GM19372 (cell line): Measurements from ENCODE around the gene DBR1.

Experiments used
- ATAC-seq: cut with Tn5 transposase; IDR thresholded peaks from one replicate; pipeline ENCODE4 v1.9.1; 2021; ENCODE audit warnings: mild to moderate bottlenecking, low read depth, moderate library complexity; ENCODE audit not compliant: unreplicated experiment

The DBR1 gene

DNA sequence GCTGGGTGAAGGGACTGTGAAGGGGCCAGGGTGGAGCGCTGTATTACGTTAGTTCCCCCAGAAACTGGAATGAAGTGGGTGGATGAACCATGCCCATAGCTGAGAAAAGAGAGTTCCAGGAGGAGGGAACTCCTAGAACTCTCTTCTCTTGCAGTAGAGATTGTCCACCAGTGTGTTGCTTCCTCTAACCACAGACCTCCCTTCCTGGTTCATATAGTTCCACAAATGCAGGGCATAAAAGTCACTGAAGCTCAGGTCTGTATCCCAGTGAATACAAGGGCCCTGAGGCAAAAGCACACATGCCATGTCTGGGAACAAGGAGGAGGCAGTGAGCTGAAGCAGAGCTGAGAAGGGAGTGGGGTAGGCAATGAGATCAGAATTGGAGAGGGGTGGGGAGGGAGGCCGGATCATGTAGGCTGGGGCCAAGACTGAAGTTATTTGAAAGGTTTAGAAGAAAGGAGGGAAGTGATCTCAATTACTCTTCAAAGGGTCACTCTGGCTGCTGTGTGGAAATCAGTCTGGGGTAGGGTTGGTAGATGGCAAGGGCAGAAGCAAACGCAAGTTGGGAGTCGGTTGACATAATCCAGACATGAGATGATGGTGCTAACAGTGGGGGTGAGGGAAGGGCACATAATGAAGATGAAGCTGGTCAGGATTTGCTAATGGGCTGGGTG, 49.0 kb downstream of the DBR1 start:
- ATAC-seq = no peak

- ATAC-seq = no peak
These were observed 49.9 kb downstream of the DBR1 start for GRCh38 chr3:138124706-138125355.

DNA sequence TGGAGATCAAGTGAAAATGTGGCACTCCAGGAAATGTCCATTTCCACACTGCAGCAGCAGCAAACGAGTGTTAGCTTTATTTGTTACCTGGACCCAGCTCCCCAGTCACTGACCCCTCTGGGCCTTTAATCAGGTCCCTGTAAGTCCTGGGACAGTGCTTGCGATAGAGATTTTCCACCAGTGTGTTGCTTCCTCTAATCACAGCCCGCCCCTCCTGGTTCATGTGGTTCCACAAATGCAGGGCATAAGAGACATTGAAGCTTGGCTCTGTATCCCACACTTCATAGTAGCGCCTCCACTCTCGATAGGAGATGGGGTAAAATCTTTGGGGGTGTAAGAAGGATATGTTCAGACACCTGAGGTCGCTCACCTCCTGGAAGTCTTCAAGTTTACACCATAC, 50.5 kb downstream of the DBR1 start:
- no peak for ATAC-seq

DNA sequence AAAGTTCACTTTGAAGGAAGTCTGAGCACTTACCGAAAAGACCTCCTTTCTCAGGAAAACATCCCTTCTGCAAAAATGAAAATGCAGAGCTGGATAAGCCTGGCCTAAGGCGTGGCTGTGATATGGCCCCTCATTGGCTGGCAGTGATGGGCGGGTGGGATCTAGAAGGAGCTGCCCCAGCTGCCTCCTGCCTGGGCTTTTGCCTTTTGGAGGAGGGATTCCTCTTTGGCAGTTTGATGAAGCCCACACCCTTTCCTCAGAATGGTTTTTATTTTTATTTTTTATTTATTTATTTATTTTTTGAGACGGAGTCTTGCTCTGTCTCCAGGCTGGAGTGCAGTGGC, 55.3 kb downstream of the DBR1 start:
- ATAC-seq = no peak

DNA sequence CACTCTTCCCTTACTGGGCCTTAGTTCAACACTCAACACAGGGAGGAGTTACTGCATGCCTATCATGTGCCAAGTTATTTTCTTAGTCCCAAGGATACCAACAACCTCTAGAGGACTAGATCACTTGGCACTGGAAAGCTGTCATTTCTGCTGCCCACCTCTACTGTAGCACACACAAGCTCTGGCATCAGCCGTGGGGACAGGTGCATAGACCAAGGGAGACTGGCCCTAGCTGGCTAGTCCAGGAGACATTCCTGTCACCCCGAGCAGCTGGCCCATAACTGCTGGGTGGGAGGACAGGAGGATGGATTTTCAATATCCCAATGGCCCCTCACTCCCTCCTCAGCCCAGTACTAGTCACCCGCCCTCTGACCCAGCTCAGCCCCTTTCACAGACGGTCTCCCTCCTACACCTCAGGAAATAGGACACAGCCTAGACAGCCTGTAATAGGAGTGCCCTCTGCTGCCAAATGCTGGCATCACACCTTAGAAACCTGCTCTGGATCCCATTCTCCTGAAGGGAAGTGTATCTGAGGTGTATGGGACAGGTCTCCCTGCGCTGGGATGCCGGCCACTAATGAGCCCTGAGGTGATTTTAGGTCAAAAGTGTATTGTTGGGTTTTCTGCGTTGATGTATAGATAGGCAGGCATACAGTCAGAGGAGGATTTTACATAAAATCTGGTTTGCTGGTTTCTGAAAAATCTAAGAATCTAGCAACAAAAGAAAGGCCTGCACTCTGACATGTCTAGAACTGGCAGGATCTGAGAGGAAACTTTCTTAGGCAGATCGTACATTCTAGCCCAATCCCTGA, 55.9 kb downstream of the DBR1 start:
- no peak for ATAC-seq

DNA sequence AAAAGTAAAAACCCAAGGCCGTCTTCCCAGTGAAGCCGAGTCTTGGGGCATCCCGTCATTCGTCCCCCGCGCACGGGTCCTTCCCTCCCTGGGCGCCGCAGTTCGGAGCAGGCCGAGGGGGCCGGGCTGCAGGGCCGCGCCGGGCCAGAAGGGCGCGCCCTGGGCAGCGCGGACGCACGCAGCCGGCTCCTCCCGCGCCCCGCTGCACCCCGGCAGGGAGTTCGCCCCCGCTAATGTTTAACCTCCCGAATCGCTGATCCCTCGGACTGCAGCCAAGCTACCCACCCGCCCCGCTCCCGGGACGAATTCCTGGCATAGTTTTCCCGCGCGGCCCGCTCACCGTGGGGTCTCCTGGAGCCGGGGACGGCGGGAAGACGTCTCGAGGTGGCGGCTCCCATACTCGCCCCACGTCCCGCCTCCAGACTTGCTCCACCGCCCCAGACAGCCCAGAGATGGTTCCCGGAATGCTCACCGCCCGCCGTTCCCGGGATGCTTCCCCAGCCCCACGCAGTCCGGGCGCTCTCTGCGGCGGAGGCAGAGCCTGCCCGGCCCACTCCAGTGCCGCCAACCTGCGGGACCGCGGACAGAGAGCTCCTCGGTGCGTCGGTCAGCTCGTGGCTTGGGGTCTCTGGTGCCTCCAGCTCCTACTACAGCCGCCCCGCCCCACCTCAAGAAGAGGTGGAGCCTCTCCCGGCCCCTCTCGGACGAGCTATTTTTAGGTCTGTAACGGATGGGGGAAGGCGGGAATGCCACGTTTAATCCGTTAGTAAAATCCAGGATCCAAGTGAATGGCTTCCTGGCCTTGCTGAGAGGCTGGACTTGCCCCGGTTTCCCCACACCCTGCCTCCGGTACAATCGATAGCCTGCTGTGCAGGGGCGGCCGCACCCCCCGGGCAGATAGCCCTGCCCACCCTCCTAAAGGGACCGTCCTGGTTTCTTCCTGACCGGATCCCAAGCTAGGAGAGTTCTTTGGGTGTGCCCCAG, 59.4 kb downstream of the DBR1 start, which contains the start of gene DZIP1L:
TSS of gene DZIP1L (minus strand) at position 621 of the 984 bp plus-strand sequence. CDS start 11,637 bp downstream, outside the sequence.
- peak; percentile 86 for ATAC-seq

DNA sequence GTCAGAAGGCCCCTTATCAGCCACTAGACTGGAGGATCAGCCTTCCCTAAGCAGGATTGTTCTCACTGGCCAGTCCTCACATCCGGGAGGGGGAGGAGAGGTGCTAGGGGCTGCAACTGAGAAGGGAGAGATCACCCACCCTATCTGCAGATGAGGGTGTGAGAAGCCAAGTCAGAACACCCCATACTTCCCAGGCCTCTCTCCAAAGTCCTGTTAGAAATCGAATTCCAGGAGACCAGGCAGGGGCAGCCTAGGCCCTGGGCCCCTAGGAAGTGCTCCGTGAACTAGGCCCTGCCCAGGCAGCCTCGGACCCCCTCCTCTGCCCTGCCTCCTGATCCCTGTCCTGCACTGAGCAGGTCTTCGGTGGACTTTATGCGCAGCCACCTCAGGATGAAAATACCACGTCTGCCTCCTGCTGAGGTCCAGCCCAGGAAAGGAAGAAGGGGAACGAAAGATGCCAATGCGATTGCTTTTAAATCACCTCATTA, 60.2 kb downstream of the DBR1 start:
- ATAC-seq = no peak

GRCh38 chr3:138113326-138113725, 61.4 kb downstream of the DBR1 start:
- no peak for ATAC-seq

DNA sequence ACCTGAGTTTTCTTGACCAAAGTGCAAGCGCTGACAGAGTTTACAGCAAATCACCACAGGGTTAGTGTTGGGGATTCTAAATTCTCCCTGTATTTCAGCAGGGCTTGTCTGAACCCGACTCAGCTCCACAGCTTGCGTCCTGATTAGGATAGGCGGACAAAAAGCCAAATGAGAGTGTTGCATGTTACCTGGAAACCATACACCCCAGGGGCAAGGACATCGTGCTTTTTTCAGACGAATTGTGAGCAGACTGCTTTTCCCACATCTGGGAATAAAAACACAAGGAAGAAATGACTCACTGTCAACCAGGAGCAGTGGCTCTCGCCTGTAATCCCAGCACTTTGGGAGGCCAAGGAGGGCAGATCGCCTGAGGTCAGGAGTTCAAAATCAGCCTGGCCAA, 62.4 kb downstream of the DBR1 start:
- no peak for ATAC-seq
